Epithelial cell of esophagus (primary cell): ENCODE data around the gene CUL4B.

Experiments
- DNase-seq: peaks from one replicate; pipeline ENCODE4 v3.0.0; 2010; ENCODE audit warnings: low read depth
- H3K4me3 ChIP-seq: 2 replicates; pipeline ENCODE4 v1.5.1; 2011; ENCODE audit warnings: mild to moderate bottlenecking, low read length, control low read depth
- TF ChIP-seq, protein P1 (sequence below): IDR thresholded peaks from 2 replicates; pipeline ENCODE4 v1.5.1; 2011; ENCODE audit warnings: low read depth, mild to moderate bottlenecking, low read length, control low read depth, inconsistent platforms; ENCODE audit not compliant: insufficient read depth; ENCODE audit errors: missing control alignments

The CUL4B gene

DNA sequence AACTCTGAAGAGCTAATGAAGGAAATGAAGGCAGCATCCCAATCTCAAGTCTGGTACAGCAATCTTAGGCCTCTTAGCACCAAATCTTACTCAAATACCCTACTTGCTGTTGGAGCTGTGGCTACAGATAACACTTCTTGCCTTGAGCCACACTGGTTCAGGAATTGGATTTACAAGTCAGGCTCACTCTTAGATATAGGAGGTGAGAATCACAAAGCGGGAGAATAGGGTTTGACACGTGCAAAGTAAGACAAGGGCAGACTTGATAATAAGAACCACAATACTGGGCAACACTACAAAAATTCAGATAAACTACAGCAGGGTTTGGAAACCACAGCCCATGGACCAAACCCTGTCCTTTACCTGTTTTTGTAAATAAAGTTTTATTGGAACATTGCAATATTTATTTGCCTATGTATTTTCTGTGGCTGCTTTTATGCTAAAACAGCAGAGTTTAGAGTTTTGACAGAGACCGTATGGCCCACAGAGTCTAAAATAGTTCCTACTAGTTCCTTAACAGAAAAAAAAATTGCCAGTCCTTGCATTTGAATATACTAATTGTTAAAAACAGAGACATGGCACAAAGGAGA, 9.3 kb upstream of the CUL4B start:
- TF ChIP-seq, protein P1, sequence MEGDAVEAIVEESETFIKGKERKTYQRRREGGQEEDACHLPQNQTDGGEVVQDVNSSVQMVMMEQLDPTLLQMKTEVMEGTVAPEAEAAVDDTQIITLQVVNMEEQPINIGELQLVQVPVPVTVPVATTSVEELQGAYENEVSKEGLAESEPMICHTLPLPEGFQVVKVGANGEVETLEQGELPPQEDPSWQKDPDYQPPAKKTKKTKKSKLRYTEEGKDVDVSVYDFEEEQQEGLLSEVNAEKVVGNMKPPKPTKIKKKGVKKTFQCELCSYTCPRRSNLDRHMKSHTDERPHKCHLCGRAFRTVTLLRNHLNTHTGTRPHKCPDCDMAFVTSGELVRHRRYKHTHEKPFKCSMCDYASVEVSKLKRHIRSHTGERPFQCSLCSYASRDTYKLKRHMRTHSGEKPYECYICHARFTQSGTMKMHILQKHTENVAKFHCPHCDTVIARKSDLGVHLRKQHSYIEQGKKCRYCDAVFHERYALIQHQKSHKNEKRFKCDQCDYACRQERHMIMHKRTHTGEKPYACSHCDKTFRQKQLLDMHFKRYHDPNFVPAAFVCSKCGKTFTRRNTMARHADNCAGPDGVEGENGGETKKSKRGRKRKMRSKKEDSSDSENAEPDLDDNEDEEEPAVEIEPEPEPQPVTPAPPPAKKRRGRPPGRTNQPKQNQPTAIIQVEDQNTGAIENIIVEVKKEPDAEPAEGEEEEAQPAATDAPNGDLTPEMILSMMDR: no peak
- no peak for DNase-seq
- no peak overlapping the region for H3K4me3 ChIP-seq

DNA sequence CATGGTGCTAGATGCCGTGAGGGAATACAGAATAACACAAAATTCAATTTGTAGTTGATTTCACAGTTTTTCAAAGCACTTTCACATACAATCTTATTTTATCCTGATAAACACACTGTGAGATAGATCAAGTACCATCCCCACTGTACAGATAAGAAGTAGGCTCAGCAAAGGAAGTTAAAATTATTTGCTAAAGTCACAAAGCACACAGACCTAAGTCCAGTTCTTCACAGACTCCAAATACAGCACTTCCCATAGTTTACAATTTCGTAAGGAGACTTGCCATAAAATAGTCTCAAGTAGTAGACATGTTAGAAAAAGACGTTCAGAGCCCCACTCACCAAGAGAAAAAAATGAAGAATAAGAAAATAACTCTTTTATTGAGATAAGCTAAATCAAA, 7.8 kb upstream of the CUL4B start:
- DNase-seq: no peak
- no peak overlapping the region for H3K4me3 ChIP-seq
- TF ChIP-seq, protein P1: no peak

DNA sequence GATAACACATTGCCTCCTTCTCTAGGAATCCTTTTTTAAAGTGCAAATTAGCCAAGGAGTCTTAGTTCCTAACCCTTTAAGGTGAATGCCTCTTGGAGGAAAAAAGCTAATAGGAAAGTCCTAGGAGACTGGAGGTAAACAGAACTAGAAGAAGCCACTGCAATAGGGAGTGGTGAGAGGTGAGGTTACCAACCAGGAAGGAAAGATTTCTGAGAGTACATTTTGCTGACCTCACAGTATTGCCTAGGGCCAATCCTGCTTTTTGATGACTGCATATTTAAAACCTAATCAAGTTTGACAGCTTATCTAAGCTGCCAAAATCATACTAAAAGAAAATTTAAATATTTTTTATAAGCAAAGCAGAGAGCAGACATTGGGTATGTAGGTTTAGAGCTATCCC, 7.3 kb upstream of the CUL4B start:
- TF ChIP-seq, protein P1: no peak
- H3K4me3 ChIP-seq: no peak overlapping the region
- peak; percentile 69 for DNase-seq

DNA sequence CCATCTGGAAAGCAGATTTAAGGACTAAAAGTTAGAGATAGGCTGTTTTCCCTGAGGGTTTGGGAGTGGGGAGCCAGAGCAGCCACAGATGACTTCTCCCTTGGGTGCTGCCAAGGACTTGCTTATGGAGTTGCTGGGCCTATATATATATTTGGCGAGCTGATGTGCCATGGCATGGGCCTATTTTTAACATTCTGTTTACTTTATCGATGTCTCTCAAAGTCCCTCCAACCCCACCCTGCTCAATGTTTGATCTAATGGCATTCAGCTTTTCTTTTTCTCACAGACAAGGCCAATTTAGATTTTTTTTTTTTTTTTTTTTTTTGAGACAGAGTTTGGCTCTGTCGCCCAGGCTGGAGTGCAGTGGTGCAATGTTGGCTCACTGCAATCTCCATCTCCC, 6.1 kb upstream of the CUL4B start:
- TF ChIP-seq, protein P1: no peak
- DNase-seq: no peak
- no peak overlapping the region for H3K4me3 ChIP-seq

DNA sequence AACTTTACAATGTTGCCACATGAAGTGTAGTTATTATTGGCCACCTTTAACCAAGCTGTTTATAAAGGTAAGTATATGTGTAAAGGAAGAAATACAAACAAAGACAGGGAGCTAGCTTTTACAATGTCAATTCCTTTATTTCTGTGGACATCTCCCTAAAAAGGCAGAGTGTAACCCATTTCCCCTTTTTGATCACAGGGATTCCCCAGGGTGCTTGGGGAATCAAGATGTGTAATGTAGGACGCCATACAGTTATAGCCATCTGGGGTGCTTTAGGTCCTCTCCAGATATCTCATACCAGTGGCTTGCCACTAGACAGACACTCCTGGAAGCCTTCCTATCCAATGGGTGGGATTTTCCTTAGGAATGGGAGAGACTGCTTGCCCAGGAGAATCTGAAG, 4.2 kb upstream of the CUL4B start:
- H3K4me3 ChIP-seq: no peak overlapping the region
- TF ChIP-seq, protein P1: no peak
- DNase-seq: no peak

DNA sequence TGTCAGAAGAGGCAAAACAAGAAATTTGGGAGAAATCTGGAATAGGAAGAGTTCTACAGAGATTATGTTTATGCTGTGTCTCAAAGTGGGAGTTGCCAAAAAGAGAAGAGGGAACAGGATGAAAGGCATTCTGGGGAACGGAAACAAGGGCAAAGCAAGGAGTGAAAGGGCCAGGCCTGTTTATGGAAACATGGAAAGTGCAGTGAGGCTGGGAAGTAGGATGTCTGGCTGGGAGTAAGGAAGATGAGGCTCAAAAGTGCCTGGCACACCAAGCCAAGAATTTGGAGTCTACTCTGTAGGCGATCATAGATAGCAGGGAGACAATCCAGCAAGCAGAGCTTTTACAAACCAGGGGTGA, 1.8 kb upstream of the CUL4B start:
- H3K4me3 ChIP-seq: no peak overlapping the region
- TF ChIP-seq, protein P1: no peak
- no peak for DNase-seq
